ENCODE measurements around the gene TMEM131. TPM values are rescaled to one million over a fixed set of nuclear protein-coding genes. Genes with fewer than 3 reads are reported as not detected.

Gene TMEM131
- total and polyA plus RNA-seq, 2 of the 8 experiments (the other 6 are each of a cell fraction or from before 2014, with no cell fraction given): 9.7 to 22.9 TPM

DNA sequence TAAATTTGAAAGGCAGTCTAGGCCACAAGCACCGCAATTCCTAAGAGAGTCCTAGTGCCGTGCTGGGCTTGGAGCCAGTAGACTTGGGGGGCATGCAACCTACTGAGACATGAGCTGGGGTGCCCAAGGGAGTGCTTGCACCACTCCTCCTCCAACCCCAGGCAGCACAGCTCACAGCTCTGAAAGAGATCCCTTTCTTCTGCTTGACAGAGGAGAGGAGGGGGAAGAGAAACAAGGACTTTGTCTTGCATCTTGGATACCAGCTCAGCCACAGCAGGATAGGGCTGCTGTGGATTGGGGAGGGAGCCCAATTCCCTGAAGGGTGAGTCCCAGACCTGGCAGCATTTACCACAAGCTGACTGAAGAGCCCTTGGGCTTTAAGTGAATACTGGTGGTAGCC lies 134.6 kb downstream of the TMEM131 start:
- no peaks in the 10 kb centered on the region for H3K27me3 ChIP-seq (replicated peaks in 1 of 4; ENCODE audit: control insufficient read depth in 3 of 4, extremely low read depth in 1 of 4, insufficient read depth in 3 of 4, low read length in 3 of 4)
- H3K56ac ChIP-seq (replicated peaks; ENCODE audit: insufficient read length, low read depth, low read length): no peak overlapping the region
- ChIA-PET CTCF (ENCODE audit: partially characterized antibody) (no interaction called here), POLR2A (ENCODE audit: partially characterized antibody) (no interaction called here)
- H2BK12ac ChIP-seq (ENCODE audit: low read depth, low read length): no peak overlapping the region
- H4K8ac ChIP-seq (ENCODE audit: extremely low read depth, insufficient read depth, low read length): no peak overlapping the region; the same call in 1 of the 2 replicates
- H2BK5ac ChIP-seq (ENCODE audit: low read depth, low read length): no peak overlapping the region
- H3K23ac ChIP-seq (ENCODE audit: insufficient read length): no peak overlapping the region
- H2AFZ ChIP-seq (ENCODE audit: low read length): no peak overlapping the region
- H4K5ac ChIP-seq (ENCODE audit: insufficient read length, low read depth, low read length): no peak overlapping the region
- no peaks in the 10 kb centered on the region for H3K79me1 ChIP-seq (ENCODE audit: low read depth, low read length)
- FAIRE-seq (no peak), DNase-seq (ENCODE audit: low read depth in 1 of 2, low spot score in 2 of 2) (no peak)
- H3K27ac ChIP-seq (ENCODE audit: low read depth, low read length): no peak overlapping the region
- WGBS, 2 experiments (ENCODE audit: extremely low coverage in 1 of 2, insufficient coverage in 1 of 2, insufficient read length in 1 of 2, insufficient replicate concordance in 2 of 2, low coverage in 1 of 2, low lambda C conversion rate in 2 of 2, missing lambda C conversion rate in 1 of 2): 80% methylated on average over 2 of the region's 2 CpGs; no CpG with 5 or more reads in 1 of the 2 experiments
- no peak overlapping the region for H3K4me2 ChIP-seq (ENCODE audit: insufficient read depth in 1 of 2, low read depth in 2 of 2, low read length in 2 of 2)
- H2BK15ac ChIP-seq (ENCODE audit: low read length): no peak overlapping the region
- no peak overlapping the region for H4K91ac ChIP-seq (replicated peaks; ENCODE audit: insufficient read length, low read length)
- H3K4ac ChIP-seq (replicated peaks; ENCODE audit: insufficient read length, low read depth, low read length): no peak overlapping the region
- peaks cover 0 to 2% of the 10 kb centered on the region in 2 experiments for H4K20me1 ChIP-seq (replicated peaks in 1 of 2; ENCODE audit: control insufficient read depth in 1 of 2, insufficient read depth in 2 of 2, low read length in 2 of 2)
- H2BK120ac ChIP-seq (replicated peaks; ENCODE audit: low read depth, low read length): no peak overlapping the region
- no peak overlapping the region; the same call in 1 of the 2 replicates for H3K18ac ChIP-seq (ENCODE audit: extremely low read depth, low read length)
- H3K14ac ChIP-seq (ENCODE audit: insufficient read length): no peak overlapping the region
- no peak overlapping the region for H3K9ac ChIP-seq (replicated peaks in 1 of 4; ENCODE audit: extremely low read depth in 1 of 4, low read depth in 3 of 4, low read length in 3 of 4)
- H2BK20ac ChIP-seq (ENCODE audit: low read length): no peak overlapping the region
- H2AK5ac ChIP-seq (ENCODE audit: low read depth, low read length): no peak overlapping the region
- no peaks in the 10 kb centered on the region for H3K9me3 ChIP-seq (ENCODE audit: insufficient read depth in 2 of 2, low read depth in 1 of 2, low read length in 1 of 2)
- H3K4me3 ChIP-seq (ENCODE audit: extremely low read depth in 1 of 4, insufficient read depth in 2 of 4, low read depth in 3 of 4, low read length in 4 of 4): no peak overlapping the region
- H3K4me1 ChIP-seq (replicated peaks in 1 of 4; ENCODE audit: control insufficient read depth in 3 of 4, insufficient read depth in 4 of 4, low read length in 3 of 4): no peaks in the 10 kb centered on the region
- H3K79me2 ChIP-seq (ENCODE audit: control insufficient read depth in 1 of 2, insufficient read depth in 2 of 2, low read length in 2 of 2): no peaks in the 10 kb centered on the region
- H3K23me2 ChIP-seq (ENCODE audit: low read depth, low read length): no peaks in the 10 kb centered on the region
- H3K36me3 ChIP-seq (ENCODE audit: control insufficient read depth in 2 of 4, insufficient read depth in 4 of 4, low read length in 3 of 4): no peaks in the 10 kb centered on the region
- TF ChIP-seq CHD1 (IDR thresholded peaks at IDR 0.05; ENCODE audit: low read depth, low read length) (no peak), NANOG (IDR thresholded peaks at IDR 0.05; ENCODE audit: insufficient read depth, low read depth, low read length, poor library complexity, severe bottlenecking) (no peak), TBP (IDR thresholded peaks at IDR 0.05; ENCODE audit: low read depth, low read length) (no peak), CBX5 (IDR thresholded peaks at IDR 0.05; ENCODE audit: low read depth, low read length) (no peak), RNF2 (IDR thresholded peaks at IDR 0.05; ENCODE audit: borderline replicate concordance, low read depth, low read length, missing control alignments, poor library complexity, severe bottlenecking) (no peak), MAFK (IDR thresholded peaks at IDR 0.05; ENCODE audit: low read depth, low read length) (no peak), EP300 (IDR thresholded peaks at IDR 0.05; ENCODE audit: borderline replicate concordance in 1 of 2, low read depth in 2 of 2, low read length in 2 of 2) (no peak)
- TF ChIP-seq, protein P1, sequence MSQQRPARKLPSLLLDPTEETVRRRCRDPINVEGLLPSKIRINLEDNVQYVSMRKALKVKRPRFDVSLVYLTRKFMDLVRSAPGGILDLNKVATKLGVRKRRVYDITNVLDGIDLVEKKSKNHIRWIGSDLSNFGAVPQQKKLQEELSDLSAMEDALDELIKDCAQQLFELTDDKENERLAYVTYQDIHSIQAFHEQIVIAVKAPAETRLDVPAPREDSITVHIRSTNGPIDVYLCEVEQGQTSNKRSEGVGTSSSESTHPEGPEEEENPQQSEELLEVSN (IDR thresholded peaks at IDR 0.05): no peak

All from H1 (cell line).